ENCODE results near the gene TTLL5.

Gene TTLL5

DNA sequence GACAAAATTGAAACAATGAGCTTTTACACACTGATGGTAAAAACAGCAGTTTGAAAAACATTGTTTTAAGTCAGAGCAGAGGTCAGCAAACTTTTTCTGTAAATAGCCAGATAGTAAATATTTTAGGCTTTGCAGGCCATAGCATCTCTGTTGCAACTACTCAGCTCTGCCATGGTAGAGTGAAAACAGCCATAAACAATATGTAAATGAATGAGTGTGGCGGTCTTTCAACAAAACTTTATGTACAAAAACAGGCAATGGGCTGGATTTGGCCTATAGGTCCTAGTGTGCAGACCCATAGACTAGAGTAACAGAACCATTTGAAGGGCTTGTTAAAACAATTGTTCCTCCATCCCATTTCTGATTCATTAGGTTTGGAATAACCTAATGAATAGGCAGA lies 205.9 kb downstream of the TTLL5 start:
- Histone ChIP-seq H3K4me1 (ENCODE audit: control insufficient read depth, insufficient read depth, low read length) (peaks cover 26% of the 10 kb centered on the region), H3K36me3 (ENCODE audit: control insufficient read depth, insufficient read depth, low read length) (no peaks in the 10 kb centered on the region; the same call in 1 of the 2 replicates), H3K27ac (ENCODE audit: low read depth, low read length) (no peak overlapping the region), H3K9me3 (ENCODE audit: control insufficient read depth, insufficient read depth, low read depth, low read length) (no peaks in the 10 kb centered on the region), H3K9ac (ENCODE audit: low read length) (no peak overlapping the region), H3K4me3 (ENCODE audit: low read depth, low read length) (no peak overlapping the region), H3K27me3 (ENCODE audit: control insufficient read depth, insufficient read depth, low read length) (peaks cover 8% of the 10 kb centered on the region)

GRCh38 chr14:75871181-75871880 lies 210.3 kb downstream of the TTLL5 start:
- H3K4me3 ChIP-seq (ENCODE audit: low read depth, low read length): no peak overlapping the region
- H3K9ac ChIP-seq (ENCODE audit: low read length): no peak overlapping the region
- H3K27me3 ChIP-seq (ENCODE audit: control insufficient read depth, insufficient read depth, low read length): no peaks in the 10 kb centered on the region
- H3K4me1 ChIP-seq (ENCODE audit: control insufficient read depth, insufficient read depth, low read length): peaks cover 21% of the 10 kb centered on the region
- no peaks in the 10 kb centered on the region for H3K9me3 ChIP-seq (ENCODE audit: control insufficient read depth, insufficient read depth, low read depth, low read length)
- H3K36me3 ChIP-seq (ENCODE audit: control insufficient read depth, insufficient read depth, low read length): no peaks in the 10 kb centered on the region; the same call in none of the 2 replicates
- H3K27ac ChIP-seq (ENCODE audit: low read depth, low read length): no peak overlapping the region

GRCh38 chr14:75875958-75876357 lies 214.9 kb downstream of the TTLL5 start:
- H3K27me3 ChIP-seq (ENCODE audit: control insufficient read depth, insufficient read depth, low read length): no peaks in the 10 kb centered on the region
- no peaks in the 10 kb centered on the region for H3K4me1 ChIP-seq (ENCODE audit: control insufficient read depth, insufficient read depth, low read length)
- H3K27ac ChIP-seq (ENCODE audit: low read depth, low read length): no peak overlapping the region
- no peak overlapping the region for H3K9ac ChIP-seq (ENCODE audit: low read length)
- H3K9me3 ChIP-seq (ENCODE audit: control insufficient read depth, insufficient read depth, low read depth, low read length): no peaks in the 10 kb centered on the region
- no peak overlapping the region for H3K4me3 ChIP-seq (ENCODE audit: low read depth, low read length)
- H3K36me3 ChIP-seq (ENCODE audit: control insufficient read depth, insufficient read depth, low read length): no peaks in the 10 kb centered on the region; the same call in none of the 2 replicates

- Histone ChIP-seq H3K9me3 (ENCODE audit: control insufficient read depth, insufficient read depth, low read depth, low read length) (no peaks in the 10 kb centered on the region), H3K4me3 (ENCODE audit: low read depth, low read length) (no peak overlapping the region), H3K4me1 (ENCODE audit: control insufficient read depth, insufficient read depth, low read length) (no peaks in the 10 kb centered on the region; the same call in 1 of the 2 replicates), H3K27ac (ENCODE audit: low read depth, low read length) (no peak overlapping the region), H3K36me3 (ENCODE audit: control insufficient read depth, insufficient read depth, low read length) (no peaks in the 10 kb centered on the region; the same call in none of the 2 replicates), H3K27me3 (ENCODE audit: control insufficient read depth, insufficient read depth, low read length) (no peaks in the 10 kb centered on the region), H3K9ac (ENCODE audit: low read length) (no peak overlapping the region)
These were observed 215.5 kb downstream of the TTLL5 start for GRCh38 chr14:75876530-75876929.

DNA sequence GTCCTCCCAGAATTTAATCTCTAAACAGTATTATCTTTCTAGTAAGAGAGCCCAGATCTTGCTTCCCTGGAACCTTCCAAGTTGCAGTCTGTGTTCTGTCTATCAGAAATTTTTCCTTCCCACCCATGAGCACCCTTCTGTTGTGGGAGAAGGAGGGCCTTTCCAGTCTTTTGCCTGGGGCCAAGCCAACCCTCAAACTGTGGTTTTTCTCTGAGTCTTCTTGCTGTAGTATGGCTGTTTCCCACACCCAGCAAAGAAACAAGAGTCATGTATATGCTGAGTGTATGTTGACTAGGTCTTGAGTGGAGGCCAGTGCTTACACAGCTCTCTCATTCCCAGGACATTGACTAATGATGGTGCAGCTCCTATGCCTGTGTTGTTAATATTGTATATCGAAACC lies 216.2 kb downstream of the TTLL5 start:
- H3K4me3 ChIP-seq (ENCODE audit: low read depth, low read length): no peak overlapping the region
- no peak overlapping the region for H3K9ac ChIP-seq (ENCODE audit: low read length)
- no peak overlapping the region for H3K27ac ChIP-seq (ENCODE audit: low read depth, low read length)
- peaks cover 6% of the 10 kb centered on the region for H3K4me1 ChIP-seq (ENCODE audit: control insufficient read depth, insufficient read depth, low read length)
- no peaks in the 10 kb centered on the region; the same call in 1 of the 2 replicates for H3K36me3 ChIP-seq (ENCODE audit: control insufficient read depth, insufficient read depth, low read length)
- no peaks in the 10 kb centered on the region for H3K9me3 ChIP-seq (ENCODE audit: control insufficient read depth, insufficient read depth, low read depth, low read length)
- H3K27me3 ChIP-seq (ENCODE audit: control insufficient read depth, insufficient read depth, low read length): no peaks in the 10 kb centered on the region

- Histone ChIP-seq H3K27ac (ENCODE audit: low read depth, low read length) (no peak overlapping the region), H3K4me3 (ENCODE audit: low read depth, low read length) (no peak overlapping the region), H3K4me1 (ENCODE audit: control insufficient read depth, insufficient read depth, low read length) (peaks cover 6% of the 10 kb centered on the region), H3K27me3 (ENCODE audit: control insufficient read depth, insufficient read depth, low read length) (no peaks in the 10 kb centered on the region), H3K9me3 (ENCODE audit: control insufficient read depth, insufficient read depth, low read depth, low read length) (no peaks in the 10 kb centered on the region), H3K36me3 (ENCODE audit: control insufficient read depth, insufficient read depth, low read length) (0 out of 2 replicates have a peak, but pooled peaks cover 4% of the 10 kb centered on the region), H3K9ac (ENCODE audit: low read length) (no peak overlapping the region)
These were observed 216.8 kb downstream of the TTLL5 start for GRCh38 chr14:75877884-75878283.

DNA sequence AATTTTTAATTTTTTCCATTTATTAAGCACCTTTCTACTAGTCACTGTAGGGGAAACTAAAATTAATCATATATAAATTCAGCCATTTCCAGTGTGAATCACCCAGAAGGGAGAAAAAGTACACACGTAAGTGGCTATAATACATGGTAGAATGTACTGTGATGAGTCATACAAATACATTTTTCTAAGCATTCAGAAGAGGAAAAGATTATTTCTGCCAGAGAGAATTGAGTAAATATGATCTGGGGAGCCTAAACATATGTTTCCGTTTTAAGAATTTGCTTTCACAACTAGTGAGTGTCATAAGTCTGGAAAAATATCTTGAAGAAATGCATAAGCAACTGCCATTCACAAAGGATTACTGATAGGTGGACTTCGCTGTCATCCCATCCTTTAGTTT lies 218.0 kb downstream of the TTLL5 start:
- Histone ChIP-seq H3K36me3 (ENCODE audit: control insufficient read depth, insufficient read depth, low read length) (0 out of 2 replicates have a peak, but pooled peaks cover 4% of the 10 kb centered on the region), H3K9me3 (ENCODE audit: control insufficient read depth, insufficient read depth, low read depth, low read length) (no peaks in the 10 kb centered on the region), H3K27me3 (ENCODE audit: control insufficient read depth, insufficient read depth, low read length) (no peaks in the 10 kb centered on the region), H3K4me3 (ENCODE audit: low read depth, low read length) (no peak overlapping the region), H3K4me1 (ENCODE audit: control insufficient read depth, insufficient read depth, low read length) (peaks cover 6% of the 10 kb centered on the region), H3K27ac (ENCODE audit: low read depth, low read length) (no peak overlapping the region), H3K9ac (ENCODE audit: low read length) (no peak overlapping the region)

GRCh38 chr14:75880512-75880911 lies 219.5 kb downstream of the TTLL5 start:
- Histone ChIP-seq H3K27ac (ENCODE audit: low read depth, low read length) (no peak overlapping the region), H3K27me3 (ENCODE audit: control insufficient read depth, insufficient read depth, low read length) (no peaks in the 10 kb centered on the region), H3K36me3 (ENCODE audit: control insufficient read depth, insufficient read depth, low read length) (peaks cover 10% of the 10 kb centered on the region; the same call in 1 of the 2 replicates), H3K4me1 (ENCODE audit: control insufficient read depth, insufficient read depth, low read length) (peaks cover 6% of the 10 kb centered on the region), H3K9me3 (ENCODE audit: control insufficient read depth, insufficient read depth, low read depth, low read length) (no peaks in the 10 kb centered on the region), H3K4me3 (ENCODE audit: low read depth, low read length) (no peak overlapping the region), H3K9ac (ENCODE audit: low read length) (no peak overlapping the region)

- Histone ChIP-seq H3K27me3 (ENCODE audit: control insufficient read depth, insufficient read depth, low read length) (no peaks in the 10 kb centered on the region), H3K4me3 (ENCODE audit: low read depth, low read length) (no peak overlapping the region), H3K36me3 (ENCODE audit: control insufficient read depth, insufficient read depth, low read length) (peaks cover 10% of the 10 kb centered on the region; the same call in 1 of the 2 replicates), H3K4me1 (ENCODE audit: control insufficient read depth, insufficient read depth, low read length) (peaks cover 6% of the 10 kb centered on the region), H3K27ac (ENCODE audit: low read depth, low read length) (no peak overlapping the region), H3K9me3 (ENCODE audit: control insufficient read depth, insufficient read depth, low read depth, low read length) (no peaks in the 10 kb centered on the region), H3K9ac (ENCODE audit: low read length) (no peak overlapping the region)
These were observed 220.9 kb downstream of the TTLL5 start for GRCh38 chr14:75881994-75882393.

GRCh38 chr14:75884198-75884611 lies 223.2 kb downstream of the TTLL5 start:
- H3K4me1 ChIP-seq (ENCODE audit: control insufficient read depth, insufficient read depth, low read length): peaks cover 6% of the 10 kb centered on the region
- H3K9ac ChIP-seq (ENCODE audit: low read length): no peak overlapping the region
- H3K36me3 ChIP-seq (ENCODE audit: control insufficient read depth, insufficient read depth, low read length): peaks cover 10% of the 10 kb centered on the region; the same call in 1 of the 2 replicates
- no peaks in the 10 kb centered on the region for H3K27me3 ChIP-seq (ENCODE audit: control insufficient read depth, insufficient read depth, low read length)
- H3K4me3 ChIP-seq (ENCODE audit: low read depth, low read length): no peak overlapping the region
- H3K9me3 ChIP-seq (ENCODE audit: control insufficient read depth, insufficient read depth, low read depth, low read length): no peaks in the 10 kb centered on the region
- 0 out of 2 replicates have a peak overlapping the region, but pooled peaks have one; percentile 34 for H3K27ac ChIP-seq (ENCODE audit: low read depth, low read length)

DNA sequence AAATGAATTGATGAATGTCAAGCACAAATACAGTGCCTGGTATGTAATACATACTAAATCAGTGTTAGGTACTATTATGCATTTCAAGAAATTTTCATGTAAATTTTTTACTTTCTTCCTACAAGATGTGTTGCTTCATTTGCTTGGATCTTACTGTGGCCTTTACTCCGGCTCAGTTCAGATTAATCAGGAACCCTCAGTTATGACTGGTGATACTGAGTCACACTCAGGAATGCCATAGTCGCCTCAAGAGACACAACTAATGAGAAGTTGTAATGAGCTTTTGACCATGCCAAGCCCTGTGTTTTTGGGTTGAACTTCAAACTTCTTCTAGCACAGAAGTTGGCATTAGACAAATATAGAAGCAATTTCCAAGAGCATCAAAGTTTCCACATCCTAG lies 224.8 kb downstream of the TTLL5 start:
- H3K27ac ChIP-seq (ENCODE audit: low read depth, low read length): no peak overlapping the region
- peaks cover 6% of the 10 kb centered on the region for H3K4me1 ChIP-seq (ENCODE audit: control insufficient read depth, insufficient read depth, low read length)
- H3K27me3 ChIP-seq (ENCODE audit: control insufficient read depth, insufficient read depth, low read length): no peaks in the 10 kb centered on the region
- no peak overlapping the region for H3K9ac ChIP-seq (ENCODE audit: low read length)
- peaks cover 10% of the 10 kb centered on the region; the same call in 1 of the 2 replicates for H3K36me3 ChIP-seq (ENCODE audit: control insufficient read depth, insufficient read depth, low read length)
- no peak overlapping the region for H3K4me3 ChIP-seq (ENCODE audit: low read depth, low read length)
- H3K9me3 ChIP-seq (ENCODE audit: control insufficient read depth, insufficient read depth, low read depth, low read length): no peaks in the 10 kb centered on the region
